GM23338 (cell line): ENCODE data around the gene MKI67. TPM values are rescaled to one million over a fixed set of nuclear protein-coding genes. Genes with fewer than 3 reads are reported as not detected.
A peak's percentile ranks its signal among the peaks of the same experiment; 100 is the strongest.

ENCODE experiments used
- ATAC-seq: fragments of 200-7000 bp; cut with Tn5 transposase; 3 replicates; pipeline ENCODE4 v1.9.1; 2020
- DNase-seq: peaks from one replicate; pipeline ENCODE4 v3.0.0-alpha.2; 2015; ENCODE audit warnings: low spot score
- H2AFZ ChIP-seq: fragments of 200-600 bp; sonication (generic); 2 replicates; pipeline ENCODE4 v1.8.0; 2016; ENCODE audit warnings: antibody characterized with exemption, mild to moderate bottlenecking, moderate library complexity
- H3F3A ChIP-seq: fragments of 200-600 bp; sonication (generic); replicated peaks from 2 replicates; pipeline ENCODE4 v1.8.0; 2017; ENCODE audit warnings: antibody characterized with exemption, mixed run types, low read depth
- H3K27ac ChIP-seq: fragments of 200-600 bp; sonication (generic); 2 replicates; pipeline ENCODE4 v1.6.1; 2016; ENCODE audit warnings: low read depth
- H3K27me3 ChIP-seq: fragments of 200-600 bp; sonication (generic); 2 replicates; pipeline ENCODE4 v1.8.0; 2016; ENCODE audit warnings: mild to moderate bottlenecking, mixed run types, moderate library complexity; ENCODE audit not compliant: insufficient read depth
- H3K36me3 ChIP-seq: fragments of 200-600 bp; sonication (generic); 2 replicates; pipeline ENCODE4 v1.8.0; 2016; ENCODE audit warnings: mild to moderate bottlenecking; ENCODE audit not compliant: insufficient read depth
- H3K4me1 ChIP-seq: fragments of 200-600 bp; sonication (generic); 2 replicates; pipeline ENCODE4 v1.8.0; 2016; ENCODE audit warnings: mild to moderate bottlenecking, moderate library complexity; ENCODE audit not compliant: insufficient read depth
- H3K4me2 ChIP-seq: fragments of 200-600 bp; sonication (generic); 2 replicates; pipeline ENCODE4 v1.7.1; 2017; ENCODE audit warnings: mixed run types
- H3K4me3 ChIP-seq: fragments of 200-600 bp; sonication (generic); 2 replicates; pipeline ENCODE4 v1.6.1; 2016; ENCODE audit warnings: mixed run types
- H3K79me2 ChIP-seq: fragments of 200-600 bp; sonication (generic); replicated peaks from 2 replicates; pipeline ENCODE4 v1.8.0; 2017; ENCODE audit warnings: mild to moderate bottlenecking; ENCODE audit not compliant: insufficient read depth
- H3K9me2 ChIP-seq: fragments of 200-600 bp; sonication (generic); 2 replicates; pipeline ENCODE4 v1.8.0; 2017; ENCODE audit not compliant: insufficient read depth
- H4K20me1 ChIP-seq: fragments of 200-600 bp; sonication (generic); replicated peaks from 2 replicates; pipeline ENCODE4 v1.8.0; 2017; ENCODE audit warnings: mild to moderate bottlenecking; ENCODE audit not compliant: insufficient read depth
- H3K27ac Mint-ChIP-seq: 2 replicates; pipeline ENCODE4 v1.8.0; 2020; ENCODE audit warnings: inconsistent platforms, mild to moderate bottlenecking, moderate library complexity, mixed read lengths
- H3K27me3 Mint-ChIP-seq: 3 replicates; pipeline ENCODE4 v1.8.0; 2022; ENCODE audit warnings: low read depth, mild to moderate bottlenecking, moderate library complexity, mixed read lengths, inconsistent platforms; ENCODE audit not compliant: insufficient read depth, poor library complexity
- H3K36me3 Mint-ChIP-seq: 3 replicates; pipeline ENCODE4 v1.8.0; 2021; ENCODE audit warnings: low read depth, mild to moderate bottlenecking, inconsistent platforms, moderate library complexity, mixed read lengths
- H3K4me1 Mint-ChIP-seq: 3 replicates; pipeline ENCODE4 v1.8.0; 2020; ENCODE audit warnings: mild to moderate bottlenecking, inconsistent platforms, mixed read lengths
- H3K4me3 Mint-ChIP-seq: 3 replicates; pipeline ENCODE4 v1.8.0; 2021; ENCODE audit warnings: moderate library complexity, mild to moderate bottlenecking, inconsistent platforms, mixed read lengths
- H3K9me3 Mint-ChIP-seq: 3 replicates; pipeline ENCODE4 v1.8.0; 2020; ENCODE audit warnings: moderate library complexity, mild to moderate bottlenecking, inconsistent platforms, mixed read lengths
- CREB1 ChIP-seq: fragments of 250-450 bp; sonication (Bioruptor Pico); IDR thresholded peaks from 2 replicates; pipeline ENCODE4 v1.5.0; 2020; ENCODE audit warnings: low read depth, mild to moderate bottlenecking, moderate library complexity
- CTCF ChIP-seq, 2 experiments: fragments of 200-600 bp in 1 of 2; sonication (generic) in 1 of 2; conservative IDR thresholded peaks; 2 replicates each; pipeline versions ENCODE4 v1.5.1 to v1.6.1; 2016 to 2017; ENCODE audit warnings: antibody characterized with exemption in 2 of 2, low read depth in 2 of 2, mild to moderate bottlenecking in 2 of 2, moderate library complexity in 1 of 2
- POLR2AphosphoS5 ChIP-seq: IDR thresholded peaks from 2 replicates; pipeline ENCODE4 v1.6.1; 2016; ENCODE audit warnings: antibody characterized with exemption, low read depth
- STAT1 ChIP-seq: IDR thresholded peaks from one replicate; pipeline ENCODE4 v1.6.1; 2016; ENCODE audit warnings: antibody characterized with exemption; ENCODE audit not compliant: unreplicated experiment
- ZNF331 ChIP-seq: fragments of 250-450 bp; sonication (Bioruptor Pico); IDR thresholded peaks from 2 replicates; pipeline ENCODE4 v1.5.0; 2020; ENCODE audit warnings: low read depth, mild to moderate bottlenecking, moderate library complexity
- polyA plus RNA-seq: library from polyadenylated mRNA; unstranded; fragments of >200 nt; fragmentation: Nextera tagmentation; extraction: Ambion mirVana; gene quantifications from 2 replicates; pipeline ENCODE4 v1.2.1, GENCODE V29; 2016
- total RNA-seq: library from RNA; depleted of rRNA; stranded (reverse); fragments of >200 nt; shearing (Covaris generic); gene quantifications from 2 replicates; pipeline ENCODE4 v1.2.3, GENCODE V29; 2014
- TF ChIP-seq, protein P1 (sequence below): IDR thresholded peaks from one replicate; pipeline ENCODE4 v1.6.1; 2018; ENCODE audit warnings: antibody characterized with exemption; ENCODE audit not compliant: unreplicated experiment
- TF ChIP-seq, protein P2 (sequence below): fragments of 250-450 bp; sonication (Bioruptor Pico); IDR thresholded peaks from 2 replicates; pipeline ENCODE4 v1.5.0; 2020; ENCODE audit warnings: mild to moderate bottlenecking, moderate library complexity

MKI67 gene
- total and polyA plus RNA-seq, 2 experiments from 2014 or later = 58.0 to 103 TPM

- TF ChIP-seq, protein P1, sequence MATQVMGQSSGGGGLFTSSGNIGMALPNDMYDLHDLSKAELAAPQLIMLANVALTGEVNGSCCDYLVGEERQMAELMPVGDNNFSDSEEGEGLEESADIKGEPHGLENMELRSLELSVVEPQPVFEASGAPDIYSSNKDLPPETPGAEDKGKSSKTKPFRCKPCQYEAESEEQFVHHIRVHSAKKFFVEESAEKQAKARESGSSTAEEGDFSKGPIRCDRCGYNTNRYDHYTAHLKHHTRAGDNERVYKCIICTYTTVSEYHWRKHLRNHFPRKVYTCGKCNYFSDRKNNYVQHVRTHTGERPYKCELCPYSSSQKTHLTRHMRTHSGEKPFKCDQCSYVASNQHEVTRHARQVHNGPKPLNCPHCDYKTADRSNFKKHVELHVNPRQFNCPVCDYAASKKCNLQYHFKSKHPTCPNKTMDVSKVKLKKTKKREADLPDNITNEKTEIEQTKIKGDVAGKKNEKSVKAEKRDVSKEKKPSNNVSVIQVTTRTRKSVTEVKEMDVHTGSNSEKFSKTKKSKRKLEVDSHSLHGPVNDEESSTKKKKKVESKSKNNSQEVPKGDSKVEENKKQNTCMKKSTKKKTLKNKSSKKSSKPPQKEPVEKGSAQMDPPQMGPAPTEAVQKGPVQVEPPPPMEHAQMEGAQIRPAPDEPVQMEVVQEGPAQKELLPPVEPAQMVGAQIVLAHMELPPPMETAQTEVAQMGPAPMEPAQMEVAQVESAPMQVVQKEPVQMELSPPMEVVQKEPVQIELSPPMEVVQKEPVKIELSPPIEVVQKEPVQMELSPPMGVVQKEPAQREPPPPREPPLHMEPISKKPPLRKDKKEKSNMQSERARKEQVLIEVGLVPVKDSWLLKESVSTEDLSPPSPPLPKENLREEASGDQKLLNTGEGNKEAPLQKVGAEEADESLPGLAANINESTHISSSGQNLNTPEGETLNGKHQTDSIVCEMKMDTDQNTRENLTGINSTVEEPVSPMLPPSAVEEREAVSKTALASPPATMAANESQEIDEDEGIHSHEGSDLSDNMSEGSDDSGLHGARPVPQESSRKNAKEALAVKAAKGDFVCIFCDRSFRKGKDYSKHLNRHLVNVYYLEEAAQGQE = no peak
Measured at GRCh38 chr10:128160297-128160711, 34.1 kb upstream of the MKI67 start (continued).

GRCh38 chr10:128158021-128158795 lies 32.0 kb upstream of the MKI67 start:
- Histone ChIP-seq H3F3A (no peaks in the 10 kb centered on the region), H3K79me2 (no peaks in the 10 kb centered on the region), H3K27ac (no peak overlapping the region), H3K4me2 (no peak overlapping the region), H3K9me2 (peaks cover 7% of the 10 kb centered on the region; the same call in 1 of the 2 replicates), H3K4me1 (no peaks in the 10 kb centered on the region), H3K4me3 (no peak overlapping the region), H3K36me3 (no peaks in the 10 kb centered on the region), H3K27me3 (no peaks in the 10 kb centered on the region), H2AFZ (no peak overlapping the region), H4K20me1 (no peaks in the 10 kb centered on the region)
- Mint-ChIP-seq H3K27me3 (peaks cover 3% of the 10 kb centered on the region), H3K9me3 (no peaks in the 10 kb centered on the region), H3K4me1 (peaks cover 5% of the 10 kb centered on the region; the same call in 2 of the 3 replicates), H3K36me3 (no peaks in the 10 kb centered on the region), H3K27ac (no peak overlapping the region), H3K4me3 (no peak overlapping the region)
- DNase-seq (no peak), ATAC-seq (no peak)
- TF ChIP-seq CTCF (conservative IDR thresholded peaks at IDR 0.05; ENCODE audit: low read depth in 2 of 2) (peak; percentile 20 to 23; a peak in 2 of 4 replicates), POLR2AphosphoS5 (no peak), STAT1 (no peak), CREB1 (CRISPR knock-in tag) (no peak), ZNF331 (CRISPR knock-in tag) (no peak)
- TF ChIP-seq, protein P2, sequence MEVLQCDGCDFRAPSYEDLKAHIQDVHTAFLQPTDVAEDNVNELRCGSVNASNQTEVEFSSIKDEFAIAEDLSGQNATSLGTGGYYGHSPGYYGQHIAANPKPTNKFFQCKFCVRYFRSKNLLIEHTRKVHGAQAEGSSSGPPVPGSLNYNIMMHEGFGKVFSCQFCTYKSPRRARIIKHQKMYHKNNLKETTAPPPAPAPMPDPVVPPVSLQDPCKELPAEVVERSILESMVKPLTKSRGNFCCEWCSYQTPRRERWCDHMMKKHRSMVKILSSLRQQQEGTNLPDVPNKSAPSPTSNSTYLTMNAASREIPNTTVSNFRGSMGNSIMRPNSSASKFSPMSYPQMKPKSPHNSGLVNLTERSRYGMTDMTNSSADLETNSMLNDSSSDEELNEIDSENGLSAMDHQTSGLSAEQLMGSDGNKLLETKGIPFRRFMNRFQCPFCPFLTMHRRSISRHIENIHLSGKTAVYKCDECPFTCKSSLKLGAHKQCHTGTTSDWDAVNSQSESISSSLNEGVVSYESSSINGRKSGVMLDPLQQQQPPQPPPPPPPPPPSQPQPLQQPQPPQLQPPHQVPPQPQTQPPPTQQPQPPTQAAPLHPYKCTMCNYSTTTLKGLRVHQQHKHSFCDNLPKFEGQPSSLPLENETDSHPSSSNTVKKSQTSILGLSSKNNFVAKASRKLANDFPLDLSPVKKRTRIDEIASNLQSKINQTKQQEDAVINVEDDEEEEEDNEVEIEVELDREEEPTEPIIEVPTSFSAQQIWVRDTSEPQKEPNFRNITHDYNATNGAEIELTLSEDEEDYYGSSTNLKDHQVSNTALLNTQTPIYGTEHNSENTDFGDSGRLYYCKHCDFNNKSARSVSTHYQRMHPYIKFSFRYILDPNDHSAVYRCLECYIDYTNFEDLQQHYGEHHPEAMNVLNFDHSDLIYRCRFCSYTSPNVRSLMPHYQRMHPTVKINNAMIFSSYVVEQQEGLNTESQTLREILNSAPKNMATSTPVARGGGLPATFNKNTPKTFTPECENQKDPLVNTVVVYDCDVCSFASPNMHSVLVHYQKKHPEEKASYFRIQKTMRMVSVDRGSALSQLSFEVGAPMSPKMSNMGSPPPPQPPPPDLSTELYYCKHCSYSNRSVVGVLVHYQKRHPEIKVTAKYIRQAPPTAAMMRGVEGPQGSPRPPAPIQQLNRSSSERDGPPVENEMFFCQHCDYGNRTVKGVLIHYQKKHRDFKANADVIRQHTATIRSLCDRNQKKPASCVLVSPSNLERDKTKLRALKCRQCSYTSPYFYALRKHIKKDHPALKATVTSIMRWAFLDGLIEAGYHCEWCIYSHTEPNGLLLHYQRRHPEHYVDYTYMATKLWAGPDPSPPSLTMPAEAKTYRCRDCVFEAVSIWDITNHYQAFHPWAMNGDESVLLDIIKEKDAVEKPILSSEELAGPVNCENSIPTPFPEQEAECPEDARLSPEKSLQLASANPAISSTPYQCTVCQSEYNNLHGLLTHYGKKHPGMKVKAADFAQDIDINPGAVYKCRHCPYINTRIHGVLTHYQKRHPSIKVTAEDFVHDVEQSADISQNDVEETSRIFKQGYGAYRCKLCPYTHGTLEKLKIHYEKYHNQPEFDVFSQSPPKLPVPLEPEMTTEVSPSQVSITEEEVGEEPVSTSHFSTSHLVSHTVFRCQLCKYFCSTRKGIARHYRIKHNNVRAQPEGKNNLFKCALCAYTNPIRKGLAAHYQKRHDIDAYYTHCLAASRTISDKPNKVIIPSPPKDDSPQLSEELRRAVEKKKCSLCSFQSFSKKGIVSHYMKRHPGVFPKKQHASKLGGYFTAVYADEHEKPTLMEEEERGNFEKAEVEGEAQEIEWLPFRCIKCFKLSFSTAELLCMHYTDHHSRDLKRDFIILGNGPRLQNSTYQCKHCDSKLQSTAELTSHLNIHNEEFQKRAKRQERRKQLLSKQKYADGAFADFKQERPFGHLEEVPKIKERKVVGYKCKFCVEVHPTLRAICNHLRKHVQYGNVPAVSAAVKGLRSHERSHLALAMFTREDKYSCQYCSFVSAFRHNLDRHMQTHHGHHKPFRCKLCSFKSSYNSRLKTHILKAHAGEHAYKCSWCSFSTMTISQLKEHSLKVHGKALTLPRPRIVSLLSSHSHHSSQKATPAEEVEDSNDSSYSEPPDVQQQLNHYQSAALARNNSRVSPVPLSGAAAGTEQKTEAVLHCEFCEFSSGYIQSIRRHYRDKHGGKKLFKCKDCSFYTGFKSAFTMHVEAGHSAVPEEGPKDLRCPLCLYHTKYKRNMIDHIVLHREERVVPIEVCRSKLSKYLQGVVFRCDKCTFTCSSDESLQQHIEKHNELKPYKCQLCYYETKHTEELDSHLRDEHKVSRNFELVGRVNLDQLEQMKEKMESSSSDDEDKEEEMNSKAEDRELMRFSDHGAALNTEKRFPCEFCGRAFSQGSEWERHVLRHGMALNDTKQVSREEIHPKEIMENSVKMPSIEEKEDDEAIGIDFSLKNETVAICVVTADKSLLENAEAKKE (CRISPR knock-in tag) = no peak
